GM19025 (cell line): ENCODE measurements around the gene ATF7IP.
"Not testable (repeated sequence)": the region's sequence is repeated elsewhere in the genome, so short reads cannot be mapped to it uniquely, and the experiment has no call there.

Experiments used
- ATAC-seq: cut with Tn5 transposase; IDR thresholded peaks from one replicate; pipeline ENCODE4 v1.9.1; 2021; ENCODE audit warnings: mild to moderate bottlenecking, low read depth, moderate library complexity; ENCODE audit not compliant: unreplicated experiment

The ATF7IP gene

GRCh38 chr12:14369311-14369710 is 3.8 kb downstream of the ATF7IP start:
- ATAC-seq, result no peak

GRCh38 chr12:14373217-14373616 is 7.7 kb downstream of the ATF7IP start:
- no peak for ATAC-seq

- ATAC-seq, result no peak
Observed at GRCh38 chr12:14379508-14379907, 14.0 kb downstream of the ATF7IP start.

DNA sequence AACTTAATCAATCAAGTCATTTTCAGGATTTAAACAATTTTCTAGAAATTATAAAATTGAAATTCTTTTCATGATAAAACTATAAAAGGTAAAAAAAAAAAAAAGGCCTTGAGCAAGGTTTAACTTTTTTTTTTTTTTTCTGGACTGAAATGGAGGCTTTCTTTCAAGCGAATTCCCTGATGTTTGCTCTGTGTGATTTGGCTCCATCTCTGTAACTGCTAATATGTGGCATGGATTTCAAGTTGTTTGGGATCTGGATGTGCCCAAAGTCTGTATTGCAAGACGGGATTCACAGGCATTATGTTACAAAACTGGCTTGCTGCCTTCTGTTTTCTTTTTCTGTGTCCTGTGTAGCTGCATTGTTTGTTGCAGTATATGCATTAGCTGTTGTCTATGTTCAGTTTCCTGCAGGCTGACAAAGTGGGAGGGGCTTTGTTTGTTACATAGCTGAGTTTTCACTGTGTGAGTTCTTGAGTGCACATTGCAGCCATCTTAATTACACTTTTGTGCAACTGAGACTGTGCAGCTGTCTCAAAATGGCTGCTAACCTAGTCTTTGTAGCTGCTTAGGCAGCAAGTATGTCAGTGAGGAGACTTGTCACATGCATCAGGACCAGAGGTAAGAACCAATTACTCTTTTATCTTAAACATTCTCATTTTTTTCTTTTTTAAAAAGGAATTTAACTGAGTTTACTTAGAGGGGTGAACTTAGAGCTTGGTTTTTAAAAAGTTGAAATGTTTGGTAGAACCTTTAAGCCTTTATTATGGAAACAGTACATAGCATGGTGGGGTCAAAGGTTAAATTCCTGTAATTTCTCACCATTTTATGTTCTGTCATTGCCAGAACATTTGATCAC is 19.5 kb downstream of the ATF7IP start:
- peak; percentile 92 for ATAC-seq

DNA sequence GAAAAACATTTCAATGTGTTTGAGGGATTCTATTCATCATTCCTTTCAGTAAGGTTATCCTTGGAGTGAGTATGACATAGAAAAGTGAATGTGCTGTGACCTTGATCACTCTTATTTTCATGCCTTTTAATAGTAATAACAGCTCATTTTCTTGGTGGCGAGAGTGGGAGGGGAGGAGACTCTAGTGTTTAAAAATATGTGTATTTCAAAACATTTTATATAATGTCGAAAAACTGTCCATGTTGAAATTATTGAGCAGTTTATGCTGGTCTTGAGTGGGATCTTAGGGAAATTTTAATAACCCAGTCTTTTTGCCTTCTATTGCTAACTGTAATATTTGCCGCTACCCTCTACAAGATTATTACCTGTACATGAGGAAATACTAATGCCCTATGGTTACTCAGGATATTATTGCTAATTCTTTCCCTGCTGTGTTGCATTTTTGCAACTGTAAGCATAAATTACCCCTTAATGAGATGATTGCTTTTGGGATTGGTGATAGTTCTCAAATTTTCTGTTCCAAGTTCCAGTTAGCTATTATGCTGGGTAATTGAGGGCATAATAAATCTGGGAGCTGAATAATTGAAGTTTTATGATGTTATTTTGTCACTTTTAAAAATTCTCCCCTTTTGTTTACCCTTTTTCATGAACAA is 21.9 kb downstream of the ATF7IP start:
- no peak for ATAC-seq

- no peak for ATAC-seq
Observed at GRCh38 chr12:14390449-14390848, 25.0 kb downstream of the ATF7IP start.

DNA sequence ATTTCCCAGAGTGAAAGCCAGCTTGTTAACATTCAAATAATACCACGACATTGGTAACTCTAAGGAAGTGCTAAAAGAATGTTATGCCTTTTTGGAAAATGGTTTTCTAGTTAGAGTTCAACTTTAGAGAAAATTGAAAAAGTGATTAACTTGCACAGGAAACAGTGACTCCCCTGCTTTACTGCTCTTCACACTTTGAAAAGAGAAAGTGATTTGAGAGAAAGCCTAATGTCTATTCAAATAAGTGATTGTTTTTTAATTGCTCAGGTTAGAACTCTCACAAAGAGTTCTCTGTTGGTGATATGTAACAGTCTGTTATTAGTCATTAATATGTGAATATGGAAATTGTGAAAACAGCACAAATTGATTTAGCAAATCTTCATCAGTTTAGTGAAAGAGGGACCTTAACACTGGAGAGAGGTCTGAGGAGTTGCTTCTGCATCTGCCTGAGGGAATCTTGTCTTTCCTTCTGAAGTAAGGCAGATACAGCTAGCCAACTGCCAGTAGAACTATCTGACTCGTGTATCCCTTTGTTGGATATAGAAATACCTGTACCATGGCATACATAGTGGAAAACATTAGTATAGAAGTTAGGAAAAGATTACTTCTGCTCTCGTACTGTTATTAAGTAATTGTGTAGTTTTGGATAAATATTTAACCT is 25.5 kb downstream of the ATF7IP start:
- no peak for ATAC-seq

DNA sequence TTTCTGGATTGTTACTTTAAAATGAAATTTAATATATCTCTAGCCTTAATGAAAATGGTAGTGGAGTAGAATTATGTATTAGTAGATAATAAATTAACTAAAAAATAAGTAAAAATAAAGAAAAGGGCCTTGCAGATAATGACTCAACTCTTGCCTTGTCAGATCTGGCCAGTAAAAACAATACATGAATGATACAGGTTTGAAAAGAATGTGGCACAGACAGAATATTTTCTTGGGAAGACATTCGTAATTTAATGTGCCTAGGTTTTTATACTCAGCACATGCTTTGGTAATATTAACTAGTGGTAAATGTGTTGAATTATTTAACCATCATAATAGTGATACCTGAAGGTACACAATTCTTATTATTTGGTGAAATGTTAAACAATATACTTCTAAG is 28.3 kb downstream of the ATF7IP start:
- no peak for ATAC-seq

GRCh38 chr12:14394317-14395073 is 29.0 kb downstream of the ATF7IP start:
- ATAC-seq, result peak; percentile 53

GRCh38 chr12:14395074-14395778 is 29.7 kb downstream of the ATF7IP start:
- peak; percentile 34 for ATAC-seq

DNA sequence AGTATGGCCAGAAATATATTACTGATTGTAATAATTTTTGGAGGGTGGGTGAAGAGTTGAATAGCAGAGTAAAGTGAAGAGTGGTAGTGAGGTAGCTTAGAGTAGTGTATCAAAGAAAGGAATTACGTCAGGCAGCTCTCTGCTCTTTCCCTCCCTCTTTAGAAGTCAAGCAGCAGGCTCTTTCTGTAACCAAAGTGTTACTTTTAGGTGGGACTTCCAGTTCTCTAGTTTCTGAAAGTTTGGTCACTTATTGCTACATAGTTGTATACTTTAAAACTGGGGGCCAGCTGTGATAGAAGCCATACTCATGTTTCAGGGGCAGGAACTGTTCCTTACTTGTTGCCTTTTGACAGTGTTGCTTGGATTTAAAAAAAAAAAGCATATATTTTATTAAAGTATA is 30.6 kb downstream of the ATF7IP start:
- peak; percentile 63 for ATAC-seq

- no peak for ATAC-seq
Observed at GRCh38 chr12:14399871-14400270, 34.4 kb downstream of the ATF7IP start.

GRCh38 chr12:14400599-14400998 is 35.1 kb downstream of the ATF7IP start:
- ATAC-seq, result no peak

DNA sequence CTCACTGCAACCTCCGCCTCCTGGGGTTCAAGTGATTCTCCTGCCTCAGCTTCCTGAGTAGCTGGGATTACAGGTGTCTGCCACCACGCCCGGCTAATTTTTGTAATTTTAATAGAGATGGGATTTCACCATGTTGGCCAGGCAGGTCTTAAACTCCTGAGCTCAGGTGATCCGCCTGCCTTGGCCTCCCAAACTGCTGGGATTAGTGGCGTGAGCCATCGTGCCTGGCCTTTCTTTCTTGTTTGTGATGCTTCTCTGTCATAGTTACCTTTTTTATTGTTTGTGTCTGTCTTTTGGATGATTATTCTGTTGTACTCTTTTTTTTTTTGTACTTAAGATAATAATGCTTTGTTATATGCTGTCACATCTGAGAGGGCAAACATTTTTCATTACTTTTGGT is 35.8 kb downstream of the ATF7IP start:
- ATAC-seq, result not testable (repeated sequence)

DNA sequence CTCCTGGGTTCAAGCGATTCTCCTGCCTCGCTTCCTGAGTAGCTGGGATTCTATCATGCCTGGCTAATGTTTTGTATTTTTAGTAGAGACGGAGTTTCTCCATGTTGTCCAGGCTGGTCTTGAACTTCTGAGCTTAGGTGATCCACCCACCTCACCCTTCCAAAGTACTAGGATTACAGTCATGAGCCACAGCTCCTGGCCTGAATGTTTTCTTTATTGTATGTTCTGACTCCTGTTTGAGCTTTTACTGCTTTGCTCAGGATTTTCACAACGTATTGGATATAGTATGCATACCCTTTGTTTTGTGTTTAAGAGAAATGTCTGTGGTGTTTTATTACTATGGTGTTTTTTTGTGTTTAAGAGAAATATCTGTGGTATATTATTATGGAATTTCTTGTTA is 37.2 kb downstream of the ATF7IP start:
- no peak for ATAC-seq

- ATAC-seq, result no peak
Observed at GRCh38 chr12:14403293-14403692, 37.8 kb downstream of the ATF7IP start.

DNA sequence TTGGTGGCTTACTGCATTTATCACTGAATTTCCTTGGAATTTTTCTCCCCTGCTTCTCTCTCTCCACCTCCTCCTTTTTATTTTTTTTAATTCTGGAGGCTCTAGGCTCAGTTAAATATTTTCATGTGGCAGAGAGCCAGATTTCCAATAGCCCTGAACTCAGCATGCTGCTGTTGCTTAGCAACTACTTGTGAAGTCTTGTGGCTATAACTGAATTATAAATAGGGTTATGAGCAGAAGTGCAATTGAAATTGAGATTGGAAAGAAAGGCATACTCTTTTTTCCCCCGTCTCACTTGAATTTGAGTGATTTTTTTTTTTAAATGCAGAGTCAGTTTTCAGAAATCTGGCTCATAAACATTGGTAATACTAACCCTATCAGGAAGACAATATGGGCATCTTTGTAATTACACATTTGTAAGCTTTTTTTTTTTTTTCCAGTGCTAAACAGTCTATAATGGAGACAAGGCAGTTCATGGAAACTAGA is 38.3 kb downstream of the ATF7IP start:
- no peak for ATAC-seq

DNA sequence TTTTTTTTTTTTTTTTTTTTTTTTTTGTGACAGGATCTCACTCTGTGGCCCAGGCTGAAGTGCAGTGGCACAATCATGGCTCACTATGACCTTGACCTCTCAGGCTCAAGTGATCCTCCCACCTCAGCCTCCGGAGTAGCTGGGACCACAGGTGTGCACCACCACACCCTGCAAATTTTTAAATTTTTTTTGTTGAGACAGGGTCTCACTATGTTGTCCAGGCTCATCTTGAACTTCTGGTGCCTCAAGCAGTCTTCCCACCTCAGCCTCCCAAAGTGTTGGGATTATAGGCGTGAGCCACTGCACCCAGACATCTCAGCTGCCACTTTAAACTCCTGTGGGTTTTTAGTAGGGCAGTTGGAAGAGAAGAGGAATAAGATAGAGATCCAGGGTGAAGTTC is 39.9 kb downstream of the ATF7IP start:
- ATAC-seq, result not testable (repeated sequence)

- ATAC-seq, result no peak
Observed at GRCh38 chr12:14408208-14408607, 42.7 kb downstream of the ATF7IP start.

DNA sequence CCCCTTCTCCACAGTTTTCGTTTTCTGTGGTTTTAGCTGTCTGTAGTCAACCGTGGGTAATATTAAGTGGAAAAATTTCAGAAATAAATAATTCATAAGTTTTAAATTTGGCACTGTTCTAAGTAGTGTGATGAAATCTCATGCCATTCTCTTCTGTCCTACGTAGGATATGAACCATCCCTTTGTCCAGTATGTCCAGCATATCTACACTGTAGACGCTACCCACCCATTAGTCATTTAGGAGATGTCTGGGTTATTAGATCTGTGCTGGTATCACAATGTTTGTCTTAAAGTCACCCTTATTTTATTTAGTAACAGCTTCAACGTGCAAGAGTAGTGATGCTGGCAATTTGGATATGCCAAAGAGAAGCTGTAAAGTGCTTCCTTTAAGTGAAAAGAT is 44.7 kb downstream of the ATF7IP start:
- no peak for ATAC-seq
